ENCODE measurements around the gene HM13. TPM values are rescaled to one million over a fixed set of nuclear protein-coding genes. Genes with fewer than 3 reads are reported as not detected.
"Not testable (repeated sequence)": the region's sequence is repeated elsewhere in the genome, so short reads cannot be mapped to it uniquely, and the experiment has no call there.

Gene HM13
- polyA plus RNA-seq, 2 of the 4 experiments (the other 2 are of a cell fraction) = 164 to 178 TPM

DNA sequence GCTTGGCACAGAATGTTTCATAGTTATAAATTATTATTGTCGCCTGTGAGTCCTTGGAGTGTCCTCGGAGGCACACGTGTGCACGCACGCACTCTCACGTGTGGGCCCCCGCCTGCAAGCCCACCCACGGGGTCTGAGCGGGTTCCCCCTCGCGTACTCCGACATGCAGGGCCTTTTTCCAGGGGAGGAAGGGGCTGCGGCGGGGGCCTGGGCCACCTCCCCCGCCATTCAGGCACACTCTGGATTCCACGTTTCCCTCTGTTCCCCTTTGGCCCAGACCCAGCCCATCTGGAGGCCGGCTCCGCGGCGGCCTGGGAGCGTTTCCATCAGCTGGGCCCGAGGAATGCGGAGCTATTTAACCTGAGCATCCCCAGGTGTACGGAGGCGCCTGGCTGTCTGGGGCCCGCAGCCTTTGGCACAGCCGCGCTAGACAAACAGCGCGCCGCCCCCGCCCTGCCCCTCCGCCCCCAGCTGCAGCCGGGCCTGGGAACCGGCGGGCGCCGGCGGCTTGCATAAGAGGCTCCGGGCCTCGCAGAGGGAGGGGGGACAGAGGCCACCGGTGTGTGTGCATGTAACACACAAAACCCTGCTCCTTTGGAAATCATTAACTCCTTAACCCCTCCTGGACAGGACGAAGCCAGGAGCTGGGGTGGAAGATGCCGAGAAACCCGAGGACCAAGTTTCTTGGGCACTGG is 94.2 kb downstream of the HM13 start (continued):
- TF ChIP-seq BHLHE40 (IDR thresholded peaks at IDR 0.05; ENCODE audit: low read depth, low read length) = peak; percentile 90
- TF ChIP-seq, protein P1, sequence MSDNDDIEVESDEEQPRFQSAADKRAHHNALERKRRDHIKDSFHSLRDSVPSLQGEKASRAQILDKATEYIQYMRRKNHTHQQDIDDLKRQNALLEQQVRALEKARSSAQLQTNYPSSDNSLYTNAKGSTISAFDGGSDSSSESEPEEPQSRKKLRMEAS (IDR thresholded peaks at IDR 0.05) = peak; percentile 95
- TF ChIP-seq, protein P2, sequence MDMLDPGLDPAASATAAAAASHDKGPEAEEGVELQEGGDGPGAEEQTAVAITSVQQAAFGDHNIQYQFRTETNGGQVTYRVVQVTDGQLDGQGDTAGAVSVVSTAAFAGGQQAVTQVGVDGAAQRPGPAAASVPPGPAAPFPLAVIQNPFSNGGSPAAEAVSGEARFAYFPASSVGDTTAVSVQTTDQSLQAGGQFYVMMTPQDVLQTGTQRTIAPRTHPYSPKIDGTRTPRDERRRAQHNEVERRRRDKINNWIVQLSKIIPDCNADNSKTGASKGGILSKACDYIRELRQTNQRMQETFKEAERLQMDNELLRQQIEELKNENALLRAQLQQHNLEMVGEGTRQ (IDR thresholded peaks at IDR 0.05) = peak; percentile 74
- TF ChIP-seq KDM5A (IDR thresholded peaks at IDR 0.05) = no peak
- TF ChIP-seq ZSCAN20 (CRISPR knock-in tag; IDR thresholded peaks at IDR 0.05) = peak; percentile 89
- TF ChIP-seq, protein P3, sequence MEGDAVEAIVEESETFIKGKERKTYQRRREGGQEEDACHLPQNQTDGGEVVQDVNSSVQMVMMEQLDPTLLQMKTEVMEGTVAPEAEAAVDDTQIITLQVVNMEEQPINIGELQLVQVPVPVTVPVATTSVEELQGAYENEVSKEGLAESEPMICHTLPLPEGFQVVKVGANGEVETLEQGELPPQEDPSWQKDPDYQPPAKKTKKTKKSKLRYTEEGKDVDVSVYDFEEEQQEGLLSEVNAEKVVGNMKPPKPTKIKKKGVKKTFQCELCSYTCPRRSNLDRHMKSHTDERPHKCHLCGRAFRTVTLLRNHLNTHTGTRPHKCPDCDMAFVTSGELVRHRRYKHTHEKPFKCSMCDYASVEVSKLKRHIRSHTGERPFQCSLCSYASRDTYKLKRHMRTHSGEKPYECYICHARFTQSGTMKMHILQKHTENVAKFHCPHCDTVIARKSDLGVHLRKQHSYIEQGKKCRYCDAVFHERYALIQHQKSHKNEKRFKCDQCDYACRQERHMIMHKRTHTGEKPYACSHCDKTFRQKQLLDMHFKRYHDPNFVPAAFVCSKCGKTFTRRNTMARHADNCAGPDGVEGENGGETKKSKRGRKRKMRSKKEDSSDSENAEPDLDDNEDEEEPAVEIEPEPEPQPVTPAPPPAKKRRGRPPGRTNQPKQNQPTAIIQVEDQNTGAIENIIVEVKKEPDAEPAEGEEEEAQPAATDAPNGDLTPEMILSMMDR (IDR thresholded peaks at IDR 0.05) = no peak
- peak; percentile 68 for TF ChIP-seq ESRRA (IDR thresholded peaks at IDR 0.05; ENCODE audit: borderline replicate concordance, low read length)
- no peak for TF ChIP-seq PHF8 (IDR thresholded peaks at IDR 0.05; ENCODE audit: borderline replicate concordance, low read depth)
- no peak for TF ChIP-seq MAFK (IDR thresholded peaks at IDR 0.05; ENCODE audit: partially characterized antibody)
- TF ChIP-seq, protein P4, sequence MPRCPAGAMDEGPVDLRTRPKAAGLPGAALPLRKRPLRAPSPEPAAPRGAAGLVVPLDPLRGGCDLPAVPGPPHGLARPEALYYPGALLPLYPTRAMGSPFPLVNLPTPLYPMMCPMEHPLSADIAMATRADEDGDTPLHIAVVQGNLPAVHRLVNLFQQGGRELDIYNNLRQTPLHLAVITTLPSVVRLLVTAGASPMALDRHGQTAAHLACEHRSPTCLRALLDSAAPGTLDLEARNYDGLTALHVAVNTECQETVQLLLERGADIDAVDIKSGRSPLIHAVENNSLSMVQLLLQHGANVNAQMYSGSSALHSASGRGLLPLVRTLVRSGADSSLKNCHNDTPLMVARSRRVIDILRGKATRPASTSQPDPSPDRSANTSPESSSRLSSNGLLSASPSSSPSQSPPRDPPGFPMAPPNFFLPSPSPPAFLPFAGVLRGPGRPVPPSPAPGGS (IDR thresholded peaks at IDR 0.05) = peak; percentile 96
- TF ChIP-seq CHD4 (IDR thresholded peaks at IDR 0.05; ENCODE audit: borderline replicate concordance) = no peak
- 0 out of 2 replicates have a peak, but pooled peaks have one; percentile 25 for TF ChIP-seq HOXA7 (CRISPR knock-in tag; IDR thresholded peaks at IDR 0.05)
- peak; percentile 91 to 96 for TF ChIP-seq CEBPB (IDR thresholded peaks at IDR 0.05)
- TF ChIP-seq CBX8 (IDR thresholded peaks at IDR 0.05) = no peak
- TF ChIP-seq HEYL (CRISPR knock-in tag; IDR thresholded peaks at IDR 0.05) = peak; percentile 88; the same call in 1 of the 2 replicates
- TF ChIP-seq RNF2 (IDR thresholded peaks at IDR 0.05; ENCODE audit: borderline replicate concordance, low read depth) = no peak
- peak; percentile 93 for TF ChIP-seq NPAS2 (CRISPR knock-in tag; IDR thresholded peaks at IDR 0.05; ENCODE audit: borderline replicate concordance)
- TF ChIP-seq, protein P5, sequence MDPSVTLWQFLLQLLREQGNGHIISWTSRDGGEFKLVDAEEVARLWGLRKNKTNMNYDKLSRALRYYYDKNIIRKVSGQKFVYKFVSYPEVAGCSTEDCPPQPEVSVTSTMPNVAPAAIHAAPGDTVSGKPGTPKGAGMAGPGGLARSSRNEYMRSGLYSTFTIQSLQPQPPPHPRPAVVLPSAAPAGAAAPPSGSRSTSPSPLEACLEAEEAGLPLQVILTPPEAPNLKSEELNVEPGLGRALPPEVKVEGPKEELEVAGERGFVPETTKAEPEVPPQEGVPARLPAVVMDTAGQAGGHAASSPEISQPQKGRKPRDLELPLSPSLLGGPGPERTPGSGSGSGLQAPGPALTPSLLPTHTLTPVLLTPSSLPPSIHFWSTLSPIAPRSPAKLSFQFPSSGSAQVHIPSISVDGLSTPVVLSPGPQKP (IDR thresholded peaks at IDR 0.05; ENCODE audit: low read depth, low read length) = no peak
- 0 out of 2 replicates have a peak, but pooled peaks have one; percentile 49 for TF ChIP-seq RFX5 (IDR thresholded peaks at IDR 0.05)
- TF ChIP-seq, protein P6, sequence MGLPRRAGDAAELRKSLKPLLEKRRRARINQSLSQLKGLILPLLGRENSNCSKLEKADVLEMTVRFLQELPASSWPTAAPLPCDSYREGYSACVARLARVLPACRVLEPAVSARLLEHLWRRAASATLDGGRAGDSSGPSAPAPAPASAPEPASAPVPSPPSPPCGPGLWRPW (IDR thresholded peaks at IDR 0.05) = no peak
- TF ChIP-seq FOSL2 (IDR thresholded peaks at IDR 0.05) = no peak
- TF ChIP-seq FOSL2 (CRISPR knock-in tag; IDR thresholded peaks at IDR 0.05) = peak; percentile 73
- TF ChIP-seq TP53 (CRISPR knock-in tag; IDR thresholded peaks at IDR 0.05) = peak; percentile 97

DNA sequence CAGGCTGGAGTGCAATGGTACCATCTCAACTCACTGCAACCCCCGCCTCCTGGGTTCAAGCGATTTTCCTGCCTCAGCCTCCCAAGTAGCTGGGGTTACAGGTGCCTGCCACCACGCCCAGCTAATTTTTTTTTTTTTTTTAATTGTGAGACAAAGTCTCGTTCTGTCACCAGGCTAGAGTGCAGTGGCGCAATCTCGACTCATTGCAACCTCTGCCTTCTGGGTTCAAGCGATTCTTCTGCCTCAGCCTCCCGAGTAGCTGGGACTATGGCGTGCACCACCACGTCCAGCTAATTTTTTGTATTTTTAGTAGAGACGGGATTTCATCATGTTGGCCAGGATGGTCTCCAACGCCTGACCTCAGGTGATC is 98.0 kb downstream of the HM13 start:
- ChIA-PET CTCF (interaction anchor here (0.6 to 25.0 kb wide), 49 partner anchors 8 to 167 kb away, joined by 3 to 966 read pairs (median 7); partner anchors contain the start of genes BCL2L1 and ID1), POLR2A (interaction anchor here (0.7 to 4.0 kb wide), 11 partner anchors 8 to 111 kb away, joined by 3 to 70 read pairs (median 14); partner anchors contain the start of gene ID1)
- ATAC-seq; FAIRE-seq; H3K9me3 ChIP-seq; H3K4me3 ChIP-seq; DNase-seq (ENCODE audit: low read depth in 1 of 2, low spot score in 1 of 2): not testable (repeated sequence)
- Histone ChIP-seq H3K4me1 (peaks cover 49% of the 10 kb centered on the region), H3K27ac (peak overlapping the region; percentile 97 to 98), H3K4me2 (peak overlapping the region; percentile 50)
- 74% methylated on average over 12 of the region's 12 CpGs for WGBS (ENCODE audit: missing lambda C conversion rate)

Measured in A549 (cell line).